Activated CD4-positive, alpha-beta T cell treated with anti-CD3 and anti-CD28 coated beads, Interleukin-2, amount 10 ng/mL, durations not matched to agents 7 days and 5 days (primary cell): Measurements from ENCODE around the gene ISG20. TPM values are rescaled to one million over a fixed set of nuclear protein-coding genes. Genes with fewer than 3 reads are reported as not detected.
A peak's percentile ranks its signal among the peaks of the same experiment; 100 is the strongest.

ENCODE experiments used
- microRNA-seq: library from miRNA; unstranded; fragments of <30 nt; microRNA quantifications from one replicate; pipeline ENCODE4 v1.2.0, GENCODE V29; 2021; ENCODE audit warnings: borderline microRNAs expressed, borderline replicate concordance
- total RNA-seq, 2 experiments: library from RNA; stranded (reverse); gene quantifications; one replicate each; pipeline ENCODE4 v1.2.3, GENCODE V29; 2021

The ISG20 gene
- total RNA-seq, 2 experiments from 2014 or later: 206 to 236 TPM

Small RNA genes lying within 50 kb of the gene (microRNA-seq; reads per million reads assigned to microRNA genes)
- gene MIR1179: 2.1 reads per million, percentile 5 among the genes with 10 or more reads in this experiment
- not detected for gene MIR3529
- not detected for gene MIR7-2

Other genes starting within 250 kb of the ISG20 start
- gene MRPL46, start 171.6 kb upstream of the ISG20 start, total RNA-seq: 10 to 100 TPM; 25.9 to 26.0 TPM
- gene MRPS11, start 171.3 kb upstream of the ISG20 start, total RNA-seq: 10 to 100 TPM; 53.3 to 57.9 TPM
- 1 to 10 TPM; 4.9 to 5.0 TPM for gene DET1, start 92.3 kb upstream of the ISG20 start, total RNA-seq
- gene AEN, start 17.7 kb upstream of the ISG20 start, total RNA-seq: 10 to 100 TPM; 45.7 to 52.5 TPM
- gene ACAN, start 164.4 kb downstream of the ISG20 start, total RNA-seq: not detected